Hepatocyte (in vitro differentiated cells): ENCODE results near the gene ZBTB7C. TPM values are rescaled to one million over a fixed set of nuclear protein-coding genes. Genes with fewer than 3 reads are reported as not detected.

ENCODE experiments used
- DNase-seq: peaks from one replicate; pipeline ENCODE4 v3.0.0-alpha.2; 2016; ENCODE audit warnings: low spot score
- H2AFZ ChIP-seq: fragments of 200-600 bp; sonication (generic); 2 replicates; pipeline ENCODE4 v1.6.0; 2016; ENCODE audit warnings: antibody characterized with exemption, mild to moderate bottlenecking
- H3K27ac ChIP-seq: fragments of 200-600 bp; sonication (generic); 2 replicates; pipeline ENCODE4 v1.5.1; 2016; ENCODE audit warnings: mild to moderate bottlenecking
- H3K27me3 ChIP-seq: fragments of 200-600 bp; sonication (generic); 2 replicates; pipeline ENCODE4 v1.6.1; 2016
- H3K36me3 ChIP-seq: fragments of 200-600 bp; sonication (generic); replicated peaks from 2 replicates; pipeline ENCODE4 v1.5.1; 2016; ENCODE audit warnings: low read depth; ENCODE audit not compliant: insufficient read depth
- H3K4me1 ChIP-seq: fragments of 200-600 bp; sonication (generic); 2 replicates; pipeline ENCODE4 v1.5.1; 2016; ENCODE audit warnings: mild to moderate bottlenecking, moderate library complexity; ENCODE audit not compliant: insufficient read depth
- H3K4me2 ChIP-seq: fragments of 200-600 bp; sonication (generic); 2 replicates; pipeline ENCODE4 v1.6.0; 2016
- H3K4me3 ChIP-seq: fragments of 200-600 bp; sonication (generic); 2 replicates; pipeline ENCODE4 v1.5.1; 2016; ENCODE audit warnings: mild to moderate bottlenecking
- H3K79me2 ChIP-seq: fragments of 200-600 bp; sonication (generic); 2 replicates; pipeline ENCODE4 v1.6.0; 2017; ENCODE audit warnings: mild to moderate bottlenecking
- H3K9me2 ChIP-seq: fragments of 200-600 bp; sonication (generic); replicated peaks from 2 replicates; pipeline ENCODE4 v1.6.0; 2017; ENCODE audit warnings: mild to moderate bottlenecking; ENCODE audit not compliant: insufficient read depth
- H3K9me3 ChIP-seq: fragments of 200-600 bp; sonication (generic); 2 replicates; pipeline ENCODE4 v1.5.1; 2016; ENCODE audit warnings: low read depth, mild to moderate bottlenecking
- H4K20me1 ChIP-seq: fragments of 200-600 bp; sonication (generic); 2 replicates; pipeline ENCODE4 v1.6.0; 2016; ENCODE audit warnings: mild to moderate bottlenecking; ENCODE audit not compliant: insufficient read depth, poor library complexity, severe bottlenecking
- CTCF ChIP-seq: fragments of 200-600 bp; sonication (generic); IDR thresholded peaks from 2 replicates; pipeline ENCODE4 v1.5.1; 2016; ENCODE audit warnings: antibody characterized with exemption, mild to moderate bottlenecking; ENCODE audit not compliant: poor library complexity
- EZH2 ChIP-seq: fragments of 200-600 bp; sonication (generic); IDR thresholded peaks from 2 replicates; pipeline ENCODE4 v1.6.1; 2016; ENCODE audit warnings: antibody characterized with exemption, mild to moderate bottlenecking, borderline replicate concordance
- EZH2phosphoT487 ChIP-seq: fragments of 200-600 bp; sonication (generic); IDR thresholded peaks from one replicate; pipeline ENCODE4 v1.6.1; 2018; ENCODE audit warnings: antibody characterized with exemption, mild to moderate bottlenecking, low read depth, moderate library complexity; ENCODE audit not compliant: unreplicated experiment, severe bottlenecking
- WGBS: methylation state at CpG from one replicate; pipeline ENCODE4 v1.1.6; 2016; ENCODE audit warnings: low lambda C conversion rate; ENCODE audit errors: missing lambda C conversion rate; 5-methylcytosine and 5-hydroxymethylcytosine counted together
- polyA plus RNA-seq: library from polyadenylated mRNA; unstranded; fragments of >200 nt; fragmentation: Nextera tagmentation; extraction: Ambion mirVana; gene quantifications from 2 replicates; pipeline ENCODE4 v1.2.1, GENCODE V29; 2016
- total RNA-seq: library from RNA; depleted of rRNA; stranded (reverse); fragments of >200 nt; gene quantifications from 2 replicates; pipeline ENCODE4 v1.2.3, GENCODE V29; 2014

ZBTB7C gene
- total and polyA plus RNA-seq, 2 experiments from 2014 or later = 0.70 to 1.0 TPM

GRCh38 chr18:48422947-48423378 is 13.8 kb upstream of the ZBTB7C start:
- no peaks in the 10 kb centered on the region for H3K79me2 ChIP-seq
- no peak overlapping the region for H3K4me3 ChIP-seq
- no peak overlapping the region for H2AFZ ChIP-seq
- H3K4me1 ChIP-seq = no peaks in the 10 kb centered on the region
- TF ChIP-seq EZH2phosphoT487 = no peak
- no peak for TF ChIP-seq CTCF
- TF ChIP-seq EZH2 = no peak
- no peaks in the 10 kb centered on the region for H3K9me2 ChIP-seq
- no peaks in the 10 kb centered on the region for H3K9me3 ChIP-seq
- WGBS = 10% methylated on average over 11 of the region's 12 CpGs
- peak overlapping the region; percentile 62 for H3K4me2 ChIP-seq
- no peak overlapping the region for H3K27ac ChIP-seq
- no peaks in the 10 kb centered on the region for H3K36me3 ChIP-seq
- H3K27me3 ChIP-seq = peaks cover 21% of the 10 kb centered on the region
- H4K20me1 ChIP-seq = no peaks in the 10 kb centered on the region
- no peak for DNase-seq

GRCh38 chr18:48419277-48420022 is 10.3 kb upstream of the ZBTB7C start:
- Histone ChIP-seq H3K9me3 (no peaks in the 10 kb centered on the region), H3K4me1 (no peaks in the 10 kb centered on the region), H3K36me3 (no peaks in the 10 kb centered on the region), H4K20me1 (no peaks in the 10 kb centered on the region), H3K27me3 (peaks cover 32% of the 10 kb centered on the region), H3K79me2 (no peaks in the 10 kb centered on the region), H3K27ac (no peak overlapping the region), H2AFZ (no peak overlapping the region), H3K9me2 (no peaks in the 10 kb centered on the region), H3K4me3 (no peak overlapping the region), H3K4me2 (no peak overlapping the region)
- no peak for TF ChIP-seq EZH2
- TF ChIP-seq CTCF = peak; percentile 16
- WGBS = 80% methylated on average over 10 of the region's 10 CpGs
- no peak for DNase-seq

GRCh38 chr18:48418539-48419276 is 9.5 kb upstream of the ZBTB7C start:
- H3K4me1 ChIP-seq = no peaks in the 10 kb centered on the region
- 74% methylated on average over 9 of the region's 9 CpGs for WGBS
- H3K4me3 ChIP-seq = no peak overlapping the region
- DNase-seq = no peak
- TF ChIP-seq CTCF (no peak), EZH2phosphoT487 (no peak), EZH2 (no peak)
- H3K9me3 ChIP-seq = no peaks in the 10 kb centered on the region
- peaks cover 32% of the 10 kb centered on the region for H3K27me3 ChIP-seq
- no peaks in the 10 kb centered on the region for H3K9me2 ChIP-seq
- H3K79me2 ChIP-seq = no peaks in the 10 kb centered on the region
- H4K20me1 ChIP-seq = no peaks in the 10 kb centered on the region
- H3K36me3 ChIP-seq = no peaks in the 10 kb centered on the region
- H2AFZ ChIP-seq = no peak overlapping the region
- no peak overlapping the region for H3K4me2 ChIP-seq
- no peak overlapping the region for H3K27ac ChIP-seq
